Hippocampal formation (tissue), 2 donors: ENCODE data around the gene PPP1R3G.

Experiments
- DNase-seq, 2 donors: peaks; one replicate each; lab custom pipeline; 2025; lab: John Stamatoyannopoulos, UW

The PPP1R3G gene

GRCh38 chr6:5072440-5072839 lies 12.7 kb upstream of the PPP1R3G start:
- DNase-seq, result no peak

- DNase-seq, result no peak
Measured at GRCh38 chr6:5073992-5074391, 11.1 kb upstream of the PPP1R3G start.

DNA sequence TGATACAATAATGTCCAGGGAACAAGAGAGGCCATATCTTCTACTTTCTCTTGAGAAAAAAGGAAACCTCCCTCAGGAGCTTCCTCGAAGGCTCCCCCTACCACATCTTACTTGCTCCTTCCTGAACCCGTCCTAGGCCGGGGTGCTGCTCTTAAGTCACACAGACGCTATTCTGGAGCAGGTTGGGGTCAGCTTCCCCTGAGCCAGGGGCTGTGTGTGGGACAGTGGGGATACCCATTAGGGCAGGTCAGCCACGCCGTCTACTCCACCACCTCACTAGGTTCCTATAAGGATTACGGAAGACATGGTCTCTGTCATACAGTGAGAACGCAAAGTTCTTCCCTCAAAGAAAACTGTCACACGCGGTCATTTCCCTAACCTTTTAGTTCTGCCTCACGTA lies 8.2 kb upstream of the PPP1R3G start:
- no peak for DNase-seq

- DNase-seq, result no peak
Measured at GRCh38 chr6:5078121-5078669, 6.9 kb upstream of the PPP1R3G start.

- no peak for DNase-seq
Measured at GRCh38 chr6:5079692-5080091, 5.4 kb upstream of the PPP1R3G start.

DNA sequence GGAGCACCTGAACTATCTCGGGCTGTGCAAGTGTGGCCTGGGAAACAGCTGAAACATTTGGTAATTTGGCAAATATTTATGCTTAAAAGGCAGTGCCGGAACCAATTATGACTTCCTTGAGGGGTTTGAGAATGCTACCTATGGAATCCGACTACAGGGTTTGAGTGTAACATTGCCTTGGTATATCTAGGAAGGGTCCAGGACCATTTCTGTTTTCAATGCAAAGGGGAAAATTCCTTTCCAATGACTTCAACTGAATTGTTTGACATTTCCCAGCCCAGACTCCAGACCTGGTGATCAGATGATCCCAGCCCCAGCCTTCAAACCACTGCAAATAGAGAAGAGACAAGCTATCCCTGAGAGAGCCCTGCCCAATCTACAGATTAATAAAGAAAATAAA lies 4.6 kb upstream of the PPP1R3G start:
- no peak for DNase-seq

- DNase-seq, result no peak
Measured at GRCh38 chr6:5081182-5081581, 4.0 kb upstream of the PPP1R3G start.

DNA sequence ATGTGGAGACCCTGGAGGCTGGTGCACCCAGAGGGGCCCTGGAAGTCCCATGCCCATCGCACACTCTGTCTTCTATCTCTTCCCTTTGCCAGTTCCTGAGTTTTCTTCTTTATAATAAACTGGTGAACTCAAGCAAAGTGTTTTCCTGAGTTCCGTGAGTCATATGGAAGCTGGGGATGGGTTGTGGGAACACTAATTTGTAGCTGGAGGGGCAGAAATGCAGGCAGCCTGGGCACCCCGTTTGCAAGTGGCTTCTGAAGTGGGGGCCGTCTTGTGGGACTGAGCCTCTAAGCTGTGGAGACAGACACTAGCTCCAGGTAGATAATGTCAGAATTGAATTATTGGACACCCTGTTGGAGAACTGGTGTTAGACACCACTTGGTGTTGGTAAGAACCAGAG lies 3.2 kb upstream of the PPP1R3G start:
- DNase-seq, result no peak

DNA sequence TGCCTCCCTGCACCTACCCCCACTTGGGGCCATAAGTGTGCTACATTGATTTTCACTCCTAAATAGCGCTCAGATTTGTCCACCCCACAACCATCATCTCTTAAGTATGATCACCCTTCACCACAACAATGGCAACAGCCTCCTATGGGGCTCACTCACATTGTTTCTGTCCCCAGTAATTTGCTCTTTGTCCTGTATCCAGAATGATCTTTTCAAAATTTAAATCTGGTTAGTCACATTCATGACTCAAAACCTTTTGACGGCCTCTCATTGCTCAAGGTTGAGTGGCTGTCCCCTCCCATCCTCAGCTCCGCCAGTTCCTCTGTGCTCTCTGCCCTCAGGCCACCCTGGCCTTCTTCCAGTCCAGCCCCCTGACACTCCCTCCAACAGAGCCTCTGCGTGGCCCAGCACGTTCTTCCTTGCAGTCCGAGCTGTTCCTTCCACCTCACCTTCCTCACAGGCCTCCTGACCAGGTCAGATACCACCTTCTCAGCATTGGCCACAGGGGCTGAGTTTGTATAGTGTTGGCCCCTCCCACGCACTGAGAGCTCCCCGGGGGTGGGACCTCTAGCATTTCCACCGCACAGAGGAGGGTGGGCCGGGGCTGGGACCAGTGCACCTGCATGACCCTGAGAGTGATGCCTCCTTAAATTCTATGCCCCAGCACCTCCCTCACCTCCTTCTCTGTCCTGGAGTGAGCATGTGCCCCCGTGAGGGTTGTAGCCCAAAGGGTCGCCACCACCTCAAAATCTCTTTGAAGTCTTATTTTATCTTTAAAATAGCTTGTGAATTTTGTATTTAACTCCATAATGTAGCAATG lies 2.4 kb upstream of the PPP1R3G start:
- no peak for DNase-seq

DNA sequence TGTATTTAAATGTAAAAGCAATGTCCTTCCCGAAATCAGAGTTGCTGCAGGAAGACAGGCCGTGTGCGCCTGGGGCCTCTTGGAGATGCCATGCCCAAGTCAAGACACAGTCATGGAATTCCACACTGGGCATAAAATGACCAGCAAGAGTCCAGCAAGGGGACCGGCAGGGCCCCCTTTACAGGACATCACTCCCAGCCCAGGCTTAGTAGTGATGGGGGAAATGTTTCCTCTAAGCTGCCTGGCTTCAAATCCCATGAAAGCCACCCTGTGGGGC lies 1.9 kb upstream of the PPP1R3G start:
- DNase-seq, result no peak

GRCh38 chr6:5083813-5084359 lies 1.3 kb upstream of the PPP1R3G start:
- no peak for DNase-seq

DNA sequence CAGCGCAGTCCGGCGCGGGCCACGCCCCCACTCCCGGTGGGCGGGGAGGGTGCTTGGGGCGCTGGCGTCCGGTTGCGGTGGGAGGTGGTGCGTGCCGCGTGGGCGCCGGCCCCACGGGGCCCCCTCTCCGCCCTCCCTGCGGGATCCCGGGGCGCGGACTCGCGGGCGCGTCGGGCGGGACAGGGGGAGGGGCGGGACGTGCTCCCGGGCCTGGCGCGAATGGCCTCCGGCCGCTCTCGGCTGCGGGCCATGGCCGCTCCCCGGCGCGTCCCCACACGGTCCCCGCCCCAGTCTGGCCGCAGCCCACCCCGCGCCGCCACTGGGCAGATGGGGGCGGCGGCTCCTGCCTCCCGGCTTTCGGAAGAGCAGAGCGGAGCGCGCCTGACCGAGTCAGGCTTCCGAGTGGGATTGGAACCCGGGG lies 771 bp upstream of the PPP1R3G start:
- DNase-seq, result peak in 1 of 2 donors; percentile 30

GRCh38 chr6:5085648-5086293 lies 630 bp downstream of the PPP1R3G start:
- no peak for DNase-seq

DNA sequence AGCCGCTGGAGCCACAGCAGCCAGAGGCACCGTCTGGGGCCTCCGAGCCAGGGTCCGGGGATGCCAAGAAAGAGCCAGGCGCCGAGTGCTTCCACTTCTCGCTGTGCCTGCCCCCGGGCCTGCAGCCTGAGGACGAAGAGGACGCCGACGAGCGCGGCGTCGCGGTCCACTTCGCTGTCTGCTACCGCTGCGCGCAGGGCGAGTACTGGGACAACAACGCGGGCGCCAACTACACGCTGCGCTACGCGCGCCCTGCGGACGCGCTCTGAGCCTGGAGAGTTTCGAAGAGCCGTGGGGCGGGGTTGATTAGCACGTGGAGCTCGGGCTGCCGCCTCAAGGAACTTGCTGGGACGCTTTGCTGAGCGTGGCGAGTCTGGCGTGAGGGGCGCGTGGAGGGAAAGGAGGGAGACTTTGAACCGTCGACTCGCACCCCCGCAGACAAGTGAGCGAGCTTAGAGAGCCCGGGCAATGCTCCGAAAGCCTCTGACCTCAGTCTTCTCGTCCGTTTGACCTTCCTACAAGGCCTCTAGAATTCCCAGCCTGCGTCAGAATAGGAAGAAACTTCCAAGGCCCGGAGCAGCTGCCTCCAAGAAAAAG lies 1.3 kb downstream of the PPP1R3G start:
- no peak for DNase-seq

DNA sequence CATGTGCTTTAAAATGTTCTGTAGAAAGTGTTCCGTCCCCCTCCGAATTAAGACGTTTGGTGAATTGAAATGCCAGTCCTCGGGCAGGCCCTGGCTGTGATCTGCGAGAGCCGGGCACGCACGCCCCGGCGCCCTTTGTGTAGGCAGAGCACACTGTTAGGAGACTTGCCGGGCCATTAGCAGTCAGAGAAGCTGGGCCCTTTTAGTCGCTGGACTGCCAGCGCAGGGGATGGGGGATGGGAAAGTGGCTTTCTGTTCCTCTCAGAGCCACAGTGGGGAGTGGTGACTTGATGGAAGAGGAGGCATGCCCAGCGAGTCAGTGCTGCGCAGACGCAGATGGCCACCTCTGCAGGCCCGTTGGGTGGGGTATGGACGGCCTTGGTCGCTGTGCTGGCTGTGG lies 2.2 kb downstream of the PPP1R3G start:
- peak; percentile 45 to 56 for DNase-seq

DNA sequence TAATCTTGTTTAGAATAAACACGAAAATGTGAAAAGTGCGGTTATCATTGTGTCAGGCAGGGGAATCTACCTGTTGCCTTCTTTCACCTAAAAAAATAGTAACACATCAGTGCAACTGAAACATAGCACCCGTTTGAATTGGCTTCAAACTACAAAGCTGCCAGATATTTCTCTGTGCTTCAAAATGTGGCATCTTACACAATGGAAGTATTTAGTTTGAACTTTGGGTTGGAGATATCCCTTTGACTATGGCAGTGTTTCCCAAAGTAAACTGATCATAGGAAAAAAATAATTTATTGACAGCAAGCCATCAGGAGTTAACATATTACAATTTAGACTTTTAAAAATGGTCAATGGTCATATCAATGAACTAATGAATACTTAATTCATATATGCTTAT lies 3.6 kb downstream of the PPP1R3G start:
- no peak for DNase-seq

DNA sequence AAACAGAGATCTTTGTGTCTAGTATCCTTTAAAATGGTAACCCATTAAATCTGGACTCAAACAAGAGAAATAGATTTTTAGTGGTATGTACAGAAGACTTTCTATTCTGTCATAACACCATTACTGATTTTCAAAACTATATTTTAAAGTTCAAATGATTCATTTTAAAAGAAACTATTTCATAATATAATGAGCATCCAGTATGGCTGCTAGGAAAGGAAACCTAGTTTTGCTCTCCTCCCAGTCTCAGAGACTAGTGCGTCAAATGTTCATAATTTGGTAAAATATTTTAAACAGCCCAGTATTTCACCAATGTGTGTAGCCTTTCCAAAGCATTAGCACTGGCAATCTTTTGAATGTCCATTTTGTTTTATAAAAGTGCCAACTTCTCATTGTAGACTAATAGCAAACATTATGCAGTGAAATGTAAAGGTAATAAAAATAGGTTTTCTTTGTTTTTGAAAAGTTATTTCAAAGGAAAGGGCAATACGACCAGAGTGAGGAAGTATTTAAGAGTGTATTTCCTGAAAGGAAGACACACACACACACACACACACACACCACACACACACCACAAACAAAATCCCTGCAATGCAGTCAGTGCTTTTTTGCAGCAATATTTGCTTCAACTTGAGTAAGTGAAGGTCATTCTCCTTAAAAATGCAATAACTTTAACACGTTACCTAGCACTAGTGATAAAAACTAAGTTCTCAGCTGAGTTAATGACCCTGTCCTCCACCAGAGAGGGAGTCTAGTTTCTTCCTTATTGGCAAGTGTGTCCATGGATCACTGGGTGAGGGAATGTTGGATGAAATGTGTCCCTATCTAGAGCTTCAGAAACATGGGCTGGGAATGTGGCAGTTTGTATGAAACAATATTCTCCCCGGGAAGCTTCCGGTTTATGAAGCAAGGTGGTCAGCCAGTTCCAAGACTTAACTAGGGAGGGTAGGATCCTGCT lies 4.6 kb downstream of the PPP1R3G start:
- no peak for DNase-seq

DNA sequence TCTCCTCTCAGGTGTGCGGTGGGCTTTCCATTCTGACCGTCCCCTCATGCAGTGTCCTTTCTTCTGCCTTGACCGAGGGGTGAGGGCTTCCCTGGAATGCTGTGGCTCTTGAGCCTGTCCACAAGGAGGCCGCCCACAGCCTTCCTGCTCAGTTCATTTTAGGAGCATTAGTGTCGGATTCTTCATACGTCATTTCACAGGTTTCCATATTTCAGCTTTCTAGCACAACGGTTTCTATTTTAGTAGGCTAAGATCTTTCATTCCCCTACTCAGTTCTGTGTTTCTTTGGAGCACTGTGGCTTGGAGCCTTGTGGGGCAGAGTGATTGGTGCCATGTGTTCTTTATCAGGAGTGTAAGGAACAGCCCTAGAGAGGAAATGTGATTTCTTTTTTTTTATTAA lies 5.5 kb downstream of the PPP1R3G start:
- DNase-seq, result no peak

DNA sequence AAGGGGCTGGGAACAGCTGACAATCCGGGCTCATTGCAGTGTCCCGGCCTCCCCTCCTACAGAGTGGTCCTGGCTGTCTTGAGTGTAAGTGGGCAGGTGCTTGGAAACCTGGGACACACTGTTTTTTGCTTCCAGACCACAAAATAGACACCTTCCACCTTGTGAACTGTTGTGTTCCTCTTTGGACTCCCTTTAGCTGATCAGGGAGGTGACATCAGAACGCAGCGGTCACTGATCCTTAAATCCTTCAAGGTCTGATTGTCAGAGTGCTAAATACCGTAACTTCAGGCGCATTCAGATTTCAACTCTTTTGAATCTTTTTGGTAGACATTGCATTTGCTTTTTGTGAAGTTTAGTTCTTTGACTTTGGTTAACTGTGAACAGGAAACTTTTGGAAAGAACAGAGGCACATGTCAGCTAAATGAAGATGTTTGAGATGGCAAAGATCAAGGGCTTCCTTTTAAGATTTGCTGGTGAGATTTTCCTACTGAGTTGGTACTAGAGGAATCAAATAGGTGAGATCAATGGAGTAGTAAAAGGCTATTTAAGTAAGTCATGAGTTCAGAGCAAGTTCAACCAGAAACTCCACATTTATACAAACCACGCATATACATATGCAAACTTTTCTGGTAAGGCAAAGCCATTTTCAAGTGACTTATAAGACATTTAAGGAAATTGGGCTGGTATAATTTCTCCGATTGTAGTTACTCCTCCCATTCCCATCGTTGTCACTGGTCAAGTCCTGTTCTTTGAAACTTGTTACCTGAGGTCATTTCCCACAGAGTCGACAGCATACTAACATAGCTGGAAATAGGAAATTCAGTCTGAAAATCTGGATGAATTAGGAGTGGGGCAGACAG lies 6.3 kb downstream of the PPP1R3G start:
- no peak for DNase-seq

DNA sequence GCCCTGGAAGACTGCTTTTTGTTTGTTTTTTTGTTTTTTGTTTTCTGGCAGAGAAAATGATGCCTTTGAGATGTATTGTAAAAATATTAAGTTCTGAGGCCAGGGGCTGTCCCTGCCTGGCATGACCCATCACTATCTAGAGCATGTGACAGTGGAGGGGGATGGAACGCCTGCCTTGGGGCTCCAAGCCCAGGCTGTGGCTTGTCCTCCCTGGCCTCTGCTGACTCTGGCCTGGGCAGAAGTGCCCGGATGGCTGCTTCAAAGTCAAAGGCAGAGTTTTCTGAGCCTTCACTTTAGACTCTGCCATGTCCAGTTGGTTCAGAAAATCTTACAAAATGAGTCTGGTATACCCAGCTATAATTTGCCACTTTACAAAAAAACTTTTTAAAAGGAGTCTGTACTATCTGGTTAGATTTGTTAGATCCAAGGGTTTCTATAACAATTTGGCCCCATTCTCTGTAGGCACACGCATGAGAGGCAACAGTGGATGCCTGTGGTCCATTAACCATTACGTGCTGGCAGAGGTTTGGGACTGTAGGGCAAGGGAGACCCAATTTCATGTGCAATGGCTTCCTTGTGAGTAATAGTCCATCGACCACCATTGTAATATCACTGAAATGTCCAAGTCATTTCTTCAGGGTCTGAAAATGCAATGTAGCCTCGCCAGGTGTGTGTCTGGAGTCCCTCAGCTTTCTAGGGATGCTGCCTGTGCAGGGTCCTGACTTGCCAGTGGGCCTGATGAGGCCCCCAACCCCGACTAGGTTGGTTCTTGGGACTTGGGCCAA lies 8.3 kb downstream of the PPP1R3G start:
- no peak for DNase-seq
